T47D (cell line): ENCODE results near the gene PRSS33.

ENCODE experiments used
- DNase-seq, 2 experiments: peaks; one replicate each; pipeline versions ENCODE4 v3.0.0 to v3.0.0-alpha.2; 2011 to 2012; ENCODE audit warnings: low read depth in 1 of 2, low spot score in 1 of 2
- JUND ChIP-seq: IDR thresholded peaks from 2 replicates; pipeline ENCODE4 v1.6.1; 2012; ENCODE audit warnings: low read depth
- in situ Hi-C: cut with HindIII; loops from 2 replicates; pipeline ENCODE4 v1.10.0; 2016; ENCODE audit warnings: low sequenced_read_pairs, low pct_unique_long_range_greater_than_20kb

Gene PRSS33

DNA sequence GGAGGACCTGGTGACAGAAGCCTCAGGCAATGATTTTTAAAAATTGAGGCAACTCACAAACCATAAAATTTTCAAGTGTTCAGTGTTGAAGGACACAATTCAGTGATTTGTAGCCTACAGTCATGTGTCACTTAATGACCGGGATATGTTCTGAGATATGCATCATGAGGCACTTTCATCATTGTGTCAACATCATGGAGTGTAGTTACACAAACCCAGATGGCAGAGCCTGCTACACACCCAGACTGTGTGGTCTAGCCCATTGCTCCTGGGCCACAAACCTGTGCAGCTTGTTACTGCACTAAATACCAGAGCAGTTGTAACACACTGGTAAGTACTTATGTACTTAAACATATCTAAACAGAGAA is 12.5 kb upstream of the PRSS33 start:
- in situ Hi-C loops: no loop called here
- peak; percentile 33; the same call in 1 of the 2 replicates for TF ChIP-seq JUND

DNA sequence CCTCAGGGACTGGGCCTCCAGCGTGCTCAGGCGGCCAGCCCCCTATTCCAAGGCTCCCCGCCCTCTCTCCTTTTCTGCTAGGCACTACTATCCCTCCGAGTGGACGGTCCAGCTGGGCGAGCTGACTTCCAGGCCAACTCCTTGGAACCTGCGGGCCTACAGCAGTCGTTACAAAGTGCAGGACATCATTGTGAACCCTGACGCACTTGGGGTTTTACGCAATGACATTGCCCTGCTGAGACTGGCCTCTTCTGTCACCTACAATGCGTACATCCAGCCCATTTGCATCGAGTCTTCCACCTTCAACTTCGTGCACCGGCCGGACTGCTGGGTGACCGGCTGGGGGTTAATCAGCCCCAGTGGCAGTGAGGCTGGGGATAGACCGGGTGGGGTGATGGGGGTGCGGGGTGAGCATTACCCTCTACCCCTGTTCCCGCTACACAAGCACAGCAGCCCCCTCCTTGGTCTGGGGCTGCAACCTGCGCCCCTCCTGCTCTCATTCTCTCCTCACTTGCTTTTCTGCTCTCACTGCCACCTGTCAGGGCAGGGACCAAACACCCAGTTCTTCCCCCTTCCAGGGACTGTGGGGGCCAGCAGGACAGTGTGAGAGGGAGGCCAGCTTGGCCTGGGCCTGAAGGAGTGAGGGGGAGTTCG is 12.0 kb upstream of the PRSS33 start:
- in situ Hi-C loops: no loop called here
- peak in 1 of 2 experiments; percentile 42 for DNase-seq
- no peak for TF ChIP-seq JUND

More for the DNA sequence above, 12.5 kb upstream of the PRSS33 start:
- peak; percentile 73 to 94 for DNase-seq

DNA sequence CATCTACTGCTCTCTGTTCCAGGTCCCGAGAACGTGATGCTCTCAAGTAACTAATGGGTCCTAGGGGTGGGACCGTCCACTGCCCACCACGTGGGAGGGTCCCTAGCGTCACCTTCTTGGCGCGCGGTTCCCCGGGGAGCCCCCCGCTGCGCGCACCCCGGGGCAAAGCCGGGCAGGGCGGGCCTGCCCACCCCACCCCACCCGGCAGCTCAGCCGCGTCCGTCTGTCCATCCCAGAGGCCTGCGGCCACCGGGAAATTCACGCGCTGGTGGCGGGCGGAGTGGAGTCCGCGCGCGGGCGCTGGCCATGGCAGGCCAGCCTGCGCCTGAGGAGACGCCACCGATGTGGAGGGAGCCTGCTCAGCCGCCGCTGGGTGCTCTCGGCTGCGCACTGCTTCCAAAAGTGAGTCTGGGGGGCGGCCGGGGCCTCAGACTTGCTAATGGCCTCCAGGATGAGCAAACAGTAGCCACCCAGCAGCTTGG is 11.4 kb upstream of the PRSS33 start:
- no peak for DNase-seq
- in situ Hi-C loops: no loop called here
- no peak for TF ChIP-seq JUND

DNA sequence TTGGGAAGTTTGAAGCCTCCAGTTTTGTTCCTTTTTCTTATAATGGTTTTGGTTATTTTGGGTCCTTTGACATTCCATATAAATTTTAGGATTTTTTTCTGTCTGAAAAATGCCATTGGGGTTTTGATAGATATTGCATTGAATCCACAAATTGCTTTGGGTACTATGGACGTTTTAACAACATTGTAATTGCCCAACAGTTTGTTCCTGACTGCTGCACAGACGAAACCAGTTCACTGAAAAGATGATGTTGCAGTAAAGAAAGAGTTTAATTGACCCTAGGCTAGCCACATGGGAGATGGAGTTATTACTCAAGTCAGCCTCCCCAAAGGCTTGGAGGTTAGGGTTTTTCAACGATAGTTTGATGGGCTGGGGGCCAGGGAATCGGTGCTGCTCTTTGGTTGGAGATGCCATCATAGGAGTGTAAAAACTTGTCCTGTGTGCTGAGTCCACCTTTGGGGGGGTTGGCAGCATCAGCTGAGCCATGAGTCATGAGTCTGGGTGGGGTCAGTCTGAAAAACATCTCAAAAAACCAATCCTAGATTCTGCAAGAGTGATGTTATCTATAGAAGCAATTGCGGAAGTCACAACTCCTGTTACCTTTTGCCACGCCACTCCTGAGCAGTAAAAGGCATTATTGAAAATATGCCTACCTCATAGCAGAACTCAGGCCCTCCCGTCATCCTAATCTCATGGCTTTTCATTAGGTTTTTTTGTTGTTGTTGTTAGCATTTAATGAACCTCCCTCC is 8.2 kb upstream of the PRSS33 start:
- in situ Hi-C loops: no loop called here
- DNase-seq: no peak
- TF ChIP-seq JUND: no peak

DNA sequence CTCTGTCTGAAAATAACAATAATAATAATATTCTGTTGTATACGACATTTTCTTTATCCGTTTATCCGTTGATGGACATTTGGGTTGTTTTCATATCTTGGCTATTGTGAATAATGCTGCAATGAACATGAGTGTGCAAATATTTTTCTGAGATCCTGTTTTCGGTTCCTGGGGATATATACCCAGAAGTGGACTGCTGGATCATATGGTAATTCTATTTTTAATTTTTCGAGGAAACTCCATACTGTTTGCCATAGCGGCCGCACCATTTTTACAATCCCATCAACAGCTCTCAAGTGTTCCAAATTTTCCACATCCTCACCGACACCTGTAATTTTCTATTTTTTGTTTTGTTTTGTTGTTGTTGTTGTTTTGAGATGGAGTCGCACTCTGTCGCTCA is 5.6 kb upstream of the PRSS33 start:
- in situ Hi-C loops: no loop called here
- DNase-seq: no peak
- no peak for TF ChIP-seq JUND

DNA sequence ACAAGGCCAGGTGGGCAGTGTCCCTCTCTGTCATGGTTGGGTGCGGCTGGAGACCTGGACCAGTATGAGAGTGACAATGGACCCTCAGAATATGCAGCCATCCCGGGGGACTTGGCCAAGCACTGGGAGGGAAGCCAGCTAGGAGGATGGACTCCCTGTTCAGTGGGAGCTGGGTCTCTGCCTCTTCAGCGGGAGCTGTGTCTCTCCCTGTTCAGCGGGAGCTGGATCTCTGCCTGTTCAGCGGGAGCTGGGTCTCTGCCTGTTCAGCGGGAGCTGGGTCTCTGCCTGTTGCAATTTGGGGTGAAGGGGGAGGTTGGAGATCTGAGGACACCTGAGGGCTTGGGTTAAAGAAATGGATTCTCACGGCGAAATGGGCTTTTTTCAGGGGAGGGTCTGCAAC is 3.8 kb upstream of the PRSS33 start:
- TF ChIP-seq JUND: no peak
- in situ Hi-C loops: no loop called here
- no peak for DNase-seq

DNA sequence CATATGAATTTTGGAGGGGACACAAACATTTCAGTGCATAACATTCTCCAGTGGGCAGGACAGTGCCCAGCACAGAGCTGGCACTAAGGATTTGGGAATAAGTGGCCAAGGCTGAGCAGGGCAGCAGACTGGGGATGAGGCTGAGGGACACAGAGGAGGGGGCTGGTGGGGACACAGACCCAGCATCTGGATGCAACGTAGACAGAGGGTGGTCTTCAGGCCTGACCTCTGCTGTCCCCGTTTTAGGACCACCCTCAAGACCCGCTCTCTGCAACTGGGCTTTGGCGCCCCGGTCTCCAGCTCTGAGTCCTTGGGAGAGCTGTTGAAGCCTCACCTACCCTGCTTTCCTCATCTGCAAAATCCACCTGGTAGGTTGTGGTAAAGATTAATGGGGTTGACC is 3.3 kb upstream of the PRSS33 start:
- no peak for DNase-seq
- no peak for TF ChIP-seq JUND
- in situ Hi-C loops: no loop called here

DNA sequence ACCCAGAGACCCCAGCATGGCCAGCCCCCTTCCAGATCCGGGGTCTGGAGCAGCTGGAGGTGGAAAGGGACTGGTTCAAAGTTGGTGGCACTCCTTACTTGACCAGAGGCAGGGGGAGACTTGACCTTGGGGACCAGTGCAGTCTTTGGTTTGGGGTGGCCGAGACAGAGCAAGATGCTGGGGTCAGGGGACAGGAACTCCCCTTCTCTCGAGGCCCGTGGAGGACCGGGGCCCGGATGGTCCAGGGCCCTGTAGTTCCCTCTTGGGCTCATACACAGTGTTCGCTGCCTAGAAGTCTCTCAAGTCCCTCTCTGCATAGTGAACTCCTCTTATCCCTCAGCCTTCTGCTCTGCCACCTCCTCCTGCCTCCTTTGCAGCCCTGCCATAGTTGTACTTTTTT is 601 bp upstream of the PRSS33 start:
- DNase-seq: no peak
- no peak for TF ChIP-seq JUND
- in situ Hi-C loops: no loop called here

DNA sequence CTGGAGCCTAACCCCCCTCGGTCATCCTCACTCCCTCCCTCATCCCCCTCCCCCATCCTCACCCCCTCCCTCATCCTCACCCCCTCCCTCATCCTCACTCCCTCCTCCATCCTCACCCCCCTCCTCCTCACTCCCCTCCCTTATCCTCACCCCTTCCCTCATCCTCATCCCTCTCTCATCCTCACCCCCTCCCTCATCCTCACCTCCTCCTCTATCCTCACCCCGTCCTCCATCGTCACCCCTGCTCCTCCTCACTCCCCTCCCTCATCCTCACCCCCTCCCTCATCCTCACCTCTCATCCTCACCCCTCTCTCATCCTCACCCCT is 571 bp downstream of the PRSS33 start:
- TF ChIP-seq JUND: no peak
- in situ Hi-C loops: no loop called here
- DNase-seq: no peak

DNA sequence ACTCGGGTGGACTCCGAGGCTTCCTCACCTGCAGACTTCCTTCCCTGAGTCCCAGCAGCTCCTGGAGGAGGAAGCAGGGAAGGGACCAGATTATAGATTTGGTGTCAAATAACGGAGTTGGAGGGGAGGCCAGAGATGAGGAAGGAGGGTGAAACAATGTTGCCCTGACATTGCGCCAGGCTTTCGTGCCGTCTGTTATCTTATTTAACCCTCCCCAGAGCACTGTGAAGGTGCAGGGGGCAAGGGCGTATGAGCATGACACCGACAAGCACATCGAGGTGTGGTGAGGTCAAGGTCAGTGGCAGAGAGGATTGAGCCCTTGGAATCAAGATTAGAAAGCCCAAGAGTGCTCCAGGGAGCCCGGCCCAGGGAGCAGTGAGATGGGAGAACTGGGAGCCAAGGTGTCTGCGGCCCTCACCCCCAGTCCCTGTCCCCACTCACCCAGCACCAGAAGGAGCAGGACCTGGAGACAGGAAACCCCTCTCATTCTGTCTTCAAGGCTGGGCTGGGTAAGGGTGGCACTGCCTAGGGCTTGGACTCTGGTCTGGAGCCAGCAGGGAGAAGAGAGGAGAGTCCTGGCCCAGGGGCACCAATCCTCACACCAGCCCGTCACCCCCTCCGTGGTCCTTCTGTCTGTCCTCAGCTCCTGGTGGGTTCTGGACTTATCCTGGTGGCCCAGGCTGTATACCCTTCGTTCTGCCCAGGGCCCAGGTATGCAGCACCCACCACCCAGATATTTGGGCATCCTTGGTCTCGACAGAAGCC is 1.1 kb downstream of the PRSS33 start:
- no peak for DNase-seq
- no peak for TF ChIP-seq JUND
- in situ Hi-C loops: no loop called here

DNA sequence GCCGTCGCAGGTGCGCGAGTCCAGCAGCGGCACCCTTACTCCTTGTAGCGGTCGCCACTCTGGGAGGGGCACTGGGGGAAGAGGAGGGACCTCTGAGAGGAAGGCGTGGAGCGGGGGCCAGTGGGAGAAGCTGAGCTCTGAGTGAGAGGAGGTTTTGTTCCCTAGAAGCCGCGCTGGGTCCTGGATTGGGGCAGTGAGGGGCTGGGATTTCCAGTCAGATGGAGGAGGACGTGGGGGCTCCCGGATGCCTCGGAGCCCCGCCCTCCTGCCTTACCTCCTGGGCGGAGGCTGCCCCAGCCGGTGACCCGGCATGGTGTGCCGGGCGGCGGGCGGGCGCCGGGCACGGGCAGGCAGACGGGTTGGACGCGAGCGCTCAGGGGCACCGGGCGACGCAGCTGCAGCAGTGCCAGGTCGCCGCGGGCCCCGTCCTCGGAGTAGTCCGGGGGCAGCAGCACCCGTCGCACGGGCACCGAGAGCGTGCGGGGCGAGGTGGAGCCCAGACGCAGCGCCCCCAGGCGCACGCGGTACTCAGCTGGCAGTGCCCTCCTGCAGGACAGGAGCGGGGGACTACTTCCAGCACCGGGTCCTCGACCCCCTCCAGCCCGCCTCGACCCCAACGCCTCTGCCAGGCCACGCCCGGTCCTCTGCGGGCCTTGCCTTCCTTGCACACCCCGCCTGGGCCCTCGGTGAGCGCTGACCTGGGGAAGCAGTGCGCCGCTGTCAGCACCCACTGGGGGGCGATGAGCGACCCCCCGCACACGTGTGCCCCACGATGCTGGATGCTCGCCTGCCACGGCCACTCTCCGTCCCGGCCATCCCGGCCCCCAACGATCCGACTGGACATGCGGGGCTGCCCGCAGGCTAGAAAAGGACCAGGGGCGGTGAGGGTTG is 2.0 kb downstream of the PRSS33 start:
- no peak for DNase-seq
- no peak for TF ChIP-seq JUND
- in situ Hi-C loops: no loop called here

DNA sequence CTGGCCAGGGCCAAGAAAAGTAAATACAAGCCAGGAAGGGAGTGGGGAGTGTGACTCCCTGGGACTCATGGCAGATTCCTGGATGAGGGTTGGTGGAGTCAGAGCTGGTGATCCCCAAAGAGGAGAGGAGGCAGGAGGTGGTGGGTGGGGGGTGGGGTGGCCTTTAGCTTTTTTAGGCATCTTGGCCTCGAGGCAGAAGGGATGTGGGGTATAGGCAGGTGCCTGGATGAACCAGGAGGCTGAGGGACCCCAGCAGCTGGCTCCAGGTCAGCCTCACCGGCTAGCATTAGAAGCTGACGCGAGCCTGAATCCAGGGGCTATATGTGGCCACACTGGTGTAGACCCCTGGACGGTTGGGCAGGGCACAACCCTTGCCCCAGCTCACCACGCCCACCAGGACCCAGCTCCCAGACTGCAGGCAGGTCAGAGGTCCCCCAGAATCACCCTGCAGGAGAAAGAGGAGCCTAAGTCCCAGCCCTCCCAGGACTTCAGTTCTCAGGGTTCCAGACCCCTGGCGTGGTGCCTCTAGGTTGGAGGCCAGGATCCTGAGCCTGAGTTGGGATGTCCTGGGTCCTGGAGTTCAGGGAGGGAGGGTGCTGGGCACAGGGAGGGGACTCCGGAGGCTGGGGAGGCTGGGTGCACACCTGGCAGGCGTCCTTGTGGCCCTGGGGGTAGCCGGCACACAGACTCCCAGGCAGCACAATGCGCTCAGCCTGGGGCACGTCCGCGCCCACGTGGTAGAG is 2.8 kb downstream of the PRSS33 start:
- in situ Hi-C loops: no loop called here
- DNase-seq: no peak

More for the DNA sequence above, 2.8 kb downstream of the PRSS33 start:
- no peak for TF ChIP-seq JUND
